ENCODE measurements around the gene OPTN.

OPTN gene

GRCh38 chr10:13089345-13089744 is 10.6 kb upstream of the OPTN start:
- H2BK120ac ChIP-seq (ENCODE audit: low read depth, low read length): no peak overlapping the region
- no peak overlapping the region for H2BK5ac ChIP-seq (ENCODE audit: low read depth, low read length, poor library complexity, severe bottlenecking)
- H3K9ac ChIP-seq (ENCODE audit: low read length): no peak overlapping the region
- H3K4me2 ChIP-seq (ENCODE audit: low read length, poor library complexity, severe bottlenecking): no peak overlapping the region
- H3K23ac ChIP-seq (ENCODE audit: low read length in 2 of 2): no peak overlapping the region
- no peaks in the 10 kb centered on the region for H3K36me3 ChIP-seq (ENCODE audit: control insufficient read depth in 1 of 2, insufficient read depth in 2 of 2, low read depth in 1 of 2, low read length in 2 of 2)
- no peak overlapping the region for H2AK5ac ChIP-seq (ENCODE audit: low read length, severe bottlenecking)
- no peak overlapping the region for H4K8ac ChIP-seq (ENCODE audit: low read length)
- no peak overlapping the region for H3K18ac ChIP-seq (ENCODE audit: low read depth in 1 of 2, low read length in 2 of 2)
- peaks cover 11% of the 10 kb centered on the region for H3K9me3 ChIP-seq (ENCODE audit: control insufficient read depth, low read length)
- H4K91ac ChIP-seq (ENCODE audit: low read length): no peak overlapping the region
- H2AFZ ChIP-seq (ENCODE audit: low read depth, low read length): no peak overlapping the region
- no peak overlapping the region for H3K4me3 ChIP-seq (ENCODE audit: insufficient read depth in 1 of 2, low read depth in 1 of 2, low read length in 2 of 2)
- no peak overlapping the region for H3K27ac ChIP-seq (ENCODE audit: low read length, poor library complexity, severe bottlenecking)
- H3K4ac ChIP-seq (ENCODE audit: low read depth in 1 of 2, low read length in 2 of 2): no peak overlapping the region
- DNase-seq: no peak
- no peak overlapping the region for H2BK12ac ChIP-seq (ENCODE audit: low read length in 2 of 2)
- H2BK15ac ChIP-seq (ENCODE audit: low read depth, poor library complexity, severe bottlenecking): no peak overlapping the region
- H3K4me1 ChIP-seq (ENCODE audit: control insufficient read depth, insufficient read depth, low read depth, low read length): peaks cover 5% of the 10 kb centered on the region
- no peaks in the 10 kb centered on the region for H3K27me3 ChIP-seq (ENCODE audit: control insufficient read depth in 1 of 2, insufficient read depth in 1 of 2, low read length in 2 of 2)
- H3K14ac ChIP-seq (ENCODE audit: low read length in 2 of 2): no peak overlapping the region
- H3K79me1 ChIP-seq (replicated peaks; ENCODE audit: low read length, poor library complexity, severe bottlenecking): no peaks in the 10 kb centered on the region
- WGBS: 93% methylated on average over 4 of the region's 4 CpGs

GRCh38 chr10:13090289-13090688 is 9.7 kb upstream of the OPTN start:
- Histone ChIP-seq H2BK5ac (ENCODE audit: low read depth, low read length, poor library complexity, severe bottlenecking) (no peak overlapping the region), H3K79me1 (replicated peaks; ENCODE audit: low read length, poor library complexity, severe bottlenecking) (no peaks in the 10 kb centered on the region), H2AFZ (ENCODE audit: low read depth, low read length) (no peak overlapping the region), H3K4me1 (ENCODE audit: control insufficient read depth, insufficient read depth, low read depth, low read length) (peaks cover 8% of the 10 kb centered on the region), H3K4me2 (ENCODE audit: low read length, poor library complexity, severe bottlenecking) (no peak overlapping the region), H3K4me3 (ENCODE audit: insufficient read depth in 1 of 2, low read depth in 1 of 2, low read length in 2 of 2) (no peak overlapping the region), H3K23ac (ENCODE audit: low read length in 2 of 2) (no peak overlapping the region), H3K27me3 (ENCODE audit: control insufficient read depth in 1 of 2, insufficient read depth in 1 of 2, low read length in 2 of 2) (no peaks in the 10 kb centered on the region), H3K27ac (ENCODE audit: low read length, poor library complexity, severe bottlenecking) (no peak overlapping the region), H2BK12ac (ENCODE audit: low read length in 2 of 2) (no peak overlapping the region), H3K4ac (ENCODE audit: low read depth in 1 of 2, low read length in 2 of 2) (no peak overlapping the region), H3K9ac (ENCODE audit: low read length) (no peak overlapping the region), H2BK120ac (ENCODE audit: low read depth, low read length) (no peak overlapping the region), H3K18ac (ENCODE audit: low read depth in 1 of 2, low read length in 2 of 2) (no peak overlapping the region), H3K36me3 (ENCODE audit: control insufficient read depth in 1 of 2, insufficient read depth in 2 of 2, low read depth in 1 of 2, low read length in 2 of 2) (no peaks in the 10 kb centered on the region), H2AK5ac (ENCODE audit: low read length, severe bottlenecking) (no peak overlapping the region), H4K91ac (ENCODE audit: low read length) (no peak overlapping the region), H3K14ac (ENCODE audit: low read length in 2 of 2) (no peak overlapping the region), H4K8ac (ENCODE audit: low read length) (no peak overlapping the region), H3K9me3 (ENCODE audit: control insufficient read depth, low read length) (peaks cover 2% of the 10 kb centered on the region), H2BK15ac (ENCODE audit: low read depth, poor library complexity, severe bottlenecking) (no peak overlapping the region)
- WGBS: 83% methylated on average over 2 of the region's 2 CpGs
- DNase-seq: no peak

- Histone ChIP-seq H2BK5ac (ENCODE audit: low read depth, low read length, poor library complexity, severe bottlenecking) (no peak overlapping the region), H3K4me2 (ENCODE audit: low read length, poor library complexity, severe bottlenecking) (no peak overlapping the region), H3K36me3 (ENCODE audit: control insufficient read depth in 1 of 2, insufficient read depth in 2 of 2, low read depth in 1 of 2, low read length in 2 of 2) (no peaks in the 10 kb centered on the region), H2BK15ac (ENCODE audit: low read depth, poor library complexity, severe bottlenecking) (no peak overlapping the region), H3K9ac (ENCODE audit: low read length) (no peak overlapping the region), H3K14ac (ENCODE audit: low read length in 2 of 2) (no peak overlapping the region), H4K8ac (ENCODE audit: low read length) (no peak overlapping the region), H4K91ac (ENCODE audit: low read length) (no peak overlapping the region), H3K23ac (ENCODE audit: low read length in 2 of 2) (no peak overlapping the region), H3K4me1 (ENCODE audit: control insufficient read depth, insufficient read depth, low read depth, low read length) (peaks cover 11% of the 10 kb centered on the region), H3K27ac (ENCODE audit: low read length, poor library complexity, severe bottlenecking) (no peak overlapping the region), H3K27me3 (ENCODE audit: control insufficient read depth in 1 of 2, insufficient read depth in 1 of 2, low read length in 2 of 2) (no peaks in the 10 kb centered on the region), H2BK120ac (ENCODE audit: low read depth, low read length) (no peak overlapping the region), H3K79me1 (replicated peaks; ENCODE audit: low read length, poor library complexity, severe bottlenecking) (no peaks in the 10 kb centered on the region), H2BK12ac (ENCODE audit: low read length in 2 of 2) (no peak overlapping the region), H2AFZ (ENCODE audit: low read depth, low read length) (no peak overlapping the region), H3K9me3 (ENCODE audit: control insufficient read depth, low read length) (no peaks in the 10 kb centered on the region), H3K4me3 (ENCODE audit: insufficient read depth in 1 of 2, low read depth in 1 of 2, low read length in 2 of 2) (no peak overlapping the region), H3K18ac (ENCODE audit: low read depth in 1 of 2, low read length in 2 of 2) (no peak overlapping the region), H2AK5ac (ENCODE audit: low read length, severe bottlenecking) (no peak overlapping the region), H3K4ac (ENCODE audit: low read depth in 1 of 2, low read length in 2 of 2) (no peak overlapping the region)
- no CpG with 5 or more reads among the region's 3 CpGs for WGBS
- DNase-seq: no peak
Observed at GRCh38 chr10:13091801-13092200, 8.2 kb upstream of the OPTN start.

GRCh38 chr10:13092291-13093102 is 7.5 kb upstream of the OPTN start:
- H4K91ac ChIP-seq (ENCODE audit: low read length): no peak overlapping the region
- H3K4me3 ChIP-seq (ENCODE audit: insufficient read depth in 1 of 2, low read depth in 1 of 2, low read length in 2 of 2): no peak overlapping the region
- H4K8ac ChIP-seq (ENCODE audit: low read length): no peak overlapping the region
- H3K27me3 ChIP-seq (ENCODE audit: control insufficient read depth in 1 of 2, insufficient read depth in 1 of 2, low read length in 2 of 2): no peaks in the 10 kb centered on the region
- H3K9ac ChIP-seq (ENCODE audit: low read length): no peak overlapping the region
- H2BK12ac ChIP-seq (ENCODE audit: low read length in 2 of 2): no peak overlapping the region
- no peak overlapping the region for H2BK15ac ChIP-seq (ENCODE audit: low read depth, poor library complexity, severe bottlenecking)
- no peak overlapping the region for H3K23ac ChIP-seq (ENCODE audit: low read length in 2 of 2)
- no peak overlapping the region for H3K18ac ChIP-seq (ENCODE audit: low read depth in 1 of 2, low read length in 2 of 2)
- no peak overlapping the region for H3K4me2 ChIP-seq (ENCODE audit: low read length, poor library complexity, severe bottlenecking)
- no peak overlapping the region for H3K4ac ChIP-seq (ENCODE audit: low read depth in 1 of 2, low read length in 2 of 2)
- DNase-seq: no peak
- H3K14ac ChIP-seq (ENCODE audit: low read length in 2 of 2): no peak overlapping the region
- no peaks in the 10 kb centered on the region for H3K36me3 ChIP-seq (ENCODE audit: control insufficient read depth in 1 of 2, insufficient read depth in 2 of 2, low read depth in 1 of 2, low read length in 2 of 2)
- no peak overlapping the region for H2AK5ac ChIP-seq (ENCODE audit: low read length, severe bottlenecking)
- no peaks in the 10 kb centered on the region for H3K9me3 ChIP-seq (ENCODE audit: control insufficient read depth, low read length)
- WGBS: 93% methylated on average over 5 of the region's 7 CpGs
- H3K79me1 ChIP-seq (replicated peaks; ENCODE audit: low read length, poor library complexity, severe bottlenecking): no peaks in the 10 kb centered on the region
- peak overlapping the region; percentile 50 for H3K27ac ChIP-seq (ENCODE audit: low read length, poor library complexity, severe bottlenecking)
- no peak overlapping the region for H2BK5ac ChIP-seq (ENCODE audit: low read depth, low read length, poor library complexity, severe bottlenecking)
- H2BK120ac ChIP-seq (ENCODE audit: low read depth, low read length): no peak overlapping the region
- H3K4me1 ChIP-seq (ENCODE audit: control insufficient read depth, insufficient read depth, low read depth, low read length): peaks cover 11% of the 10 kb centered on the region
- no peak overlapping the region for H2AFZ ChIP-seq (ENCODE audit: low read depth, low read length)

Data from mesenchymal stem cell (in vitro differentiated cells and primary cell).